ENCODE measurements around the gene BCLAF3.

The BCLAF3 gene

DNA sequence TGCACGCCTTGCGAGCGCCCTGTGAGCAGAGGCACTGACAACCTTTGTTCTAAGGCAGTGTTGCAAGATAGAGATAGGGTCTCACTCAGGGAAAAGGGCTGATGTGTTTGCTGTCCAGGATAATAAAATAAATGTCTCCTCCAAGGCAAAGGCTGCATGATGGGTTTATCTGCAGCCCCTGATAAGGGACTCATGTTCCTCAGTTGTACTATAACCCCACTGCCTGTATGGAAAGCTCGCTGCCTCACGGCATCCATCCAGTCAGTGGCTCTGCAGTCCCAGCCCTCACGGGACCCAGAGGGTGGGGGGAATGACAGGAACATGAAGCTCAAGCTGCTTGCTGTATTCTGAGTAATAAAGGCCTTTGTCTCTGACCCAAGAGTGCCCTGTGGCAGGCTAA, 22.6 kb downstream of the BCLAF3 start:
- Histone ChIP-seq H3K27me3 (no peaks in the 10 kb centered on the region), H3K4me1 (ENCODE audit: control insufficient read depth in 1 of 2, insufficient read depth in 1 of 2, low read depth in 1 of 2, low read length in 1 of 2) (no peaks in the 10 kb centered on the region), H3K4me3 (ENCODE audit: low read depth in 1 of 2, low read length in 1 of 2) (no peak overlapping the region), H3K36me3 (peaks cover 26% of the 10 kb centered on the region), H3K27ac (no peak overlapping the region), H3K9me3 (no peaks in the 10 kb centered on the region)
- TF ChIP-seq, protein P1, sequence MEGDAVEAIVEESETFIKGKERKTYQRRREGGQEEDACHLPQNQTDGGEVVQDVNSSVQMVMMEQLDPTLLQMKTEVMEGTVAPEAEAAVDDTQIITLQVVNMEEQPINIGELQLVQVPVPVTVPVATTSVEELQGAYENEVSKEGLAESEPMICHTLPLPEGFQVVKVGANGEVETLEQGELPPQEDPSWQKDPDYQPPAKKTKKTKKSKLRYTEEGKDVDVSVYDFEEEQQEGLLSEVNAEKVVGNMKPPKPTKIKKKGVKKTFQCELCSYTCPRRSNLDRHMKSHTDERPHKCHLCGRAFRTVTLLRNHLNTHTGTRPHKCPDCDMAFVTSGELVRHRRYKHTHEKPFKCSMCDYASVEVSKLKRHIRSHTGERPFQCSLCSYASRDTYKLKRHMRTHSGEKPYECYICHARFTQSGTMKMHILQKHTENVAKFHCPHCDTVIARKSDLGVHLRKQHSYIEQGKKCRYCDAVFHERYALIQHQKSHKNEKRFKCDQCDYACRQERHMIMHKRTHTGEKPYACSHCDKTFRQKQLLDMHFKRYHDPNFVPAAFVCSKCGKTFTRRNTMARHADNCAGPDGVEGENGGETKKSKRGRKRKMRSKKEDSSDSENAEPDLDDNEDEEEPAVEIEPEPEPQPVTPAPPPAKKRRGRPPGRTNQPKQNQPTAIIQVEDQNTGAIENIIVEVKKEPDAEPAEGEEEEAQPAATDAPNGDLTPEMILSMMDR (IDR thresholded peaks at IDR 0.05): no peak

DNA sequence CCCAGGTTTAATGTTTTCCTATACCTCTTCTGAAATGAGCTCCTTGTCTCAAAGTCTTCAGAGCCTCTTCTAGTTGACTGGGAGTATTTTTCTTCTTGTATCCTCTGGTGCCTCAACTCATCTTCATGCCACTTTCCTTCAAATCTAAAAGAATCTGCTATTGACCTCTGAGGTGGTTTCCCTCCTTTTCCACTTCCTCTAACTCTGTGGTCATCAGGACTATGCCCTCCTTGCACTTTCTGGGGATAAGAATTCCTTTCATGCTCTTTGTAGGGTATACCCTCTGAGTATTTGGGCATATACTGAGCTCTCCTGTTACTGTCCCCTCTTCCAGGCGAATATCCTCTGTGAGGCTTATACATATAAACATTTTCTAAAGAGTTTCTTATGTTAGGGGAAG, 24.8 kb downstream of the BCLAF3 start:
- peaks cover 26% of the 10 kb centered on the region for H3K36me3 ChIP-seq
- no peaks in the 10 kb centered on the region for H3K9me3 ChIP-seq
- no peaks in the 10 kb centered on the region for H3K4me1 ChIP-seq (ENCODE audit: control insufficient read depth in 1 of 2, insufficient read depth in 1 of 2, low read depth in 1 of 2, low read length in 1 of 2)
- TF ChIP-seq, protein P1 (IDR thresholded peaks at IDR 0.05): no peak
- no peak overlapping the region for H3K4me3 ChIP-seq (ENCODE audit: low read depth in 1 of 2, low read length in 1 of 2)
- H3K27ac ChIP-seq: no peak overlapping the region
- no peaks in the 10 kb centered on the region for H3K27me3 ChIP-seq

DNA sequence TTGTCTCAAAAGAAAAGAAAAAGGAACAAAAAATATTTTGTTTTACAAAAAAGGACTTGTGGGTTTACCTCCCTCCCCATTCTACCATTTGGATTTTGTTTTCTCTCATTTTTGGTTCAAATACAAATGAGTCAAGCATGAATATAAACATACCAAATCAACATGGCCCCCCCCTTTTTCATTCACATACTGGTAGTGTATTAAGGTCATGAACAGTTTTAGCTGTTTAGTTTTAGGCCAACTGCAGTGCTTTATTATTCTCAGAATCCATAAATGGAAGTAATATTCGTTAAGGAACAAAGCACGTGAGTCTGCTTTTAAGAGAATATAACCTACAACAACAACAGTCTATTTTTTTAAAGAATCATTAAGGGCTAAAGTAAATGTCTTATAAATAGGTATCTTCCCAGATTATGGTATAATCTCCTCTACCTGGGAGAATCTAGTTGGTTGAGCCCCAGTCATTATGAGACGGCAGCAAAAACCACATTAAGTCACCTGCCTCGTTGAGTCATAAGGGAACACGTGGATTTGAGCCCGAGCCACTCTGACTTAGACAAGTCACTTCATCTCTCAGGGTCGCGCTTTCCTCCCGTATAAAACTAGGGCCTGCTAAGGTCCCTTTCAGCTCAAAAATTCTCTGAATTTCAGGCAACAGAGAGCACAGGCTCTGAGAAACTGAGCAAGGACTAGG, 26.7 kb downstream of the BCLAF3 start:
- Histone ChIP-seq H3K27ac (no peak overlapping the region), H3K4me1 (ENCODE audit: control insufficient read depth in 1 of 2, insufficient read depth in 1 of 2, low read depth in 1 of 2, low read length in 1 of 2) (no peaks in the 10 kb centered on the region), H3K27me3 (no peaks in the 10 kb centered on the region), H3K9me3 (no peaks in the 10 kb centered on the region), H3K36me3 (peaks cover 26% of the 10 kb centered on the region), H3K4me3 (ENCODE audit: low read depth in 1 of 2, low read length in 1 of 2) (no peak overlapping the region)
- TF ChIP-seq, protein P1 (IDR thresholded peaks at IDR 0.05): no peak

DNA sequence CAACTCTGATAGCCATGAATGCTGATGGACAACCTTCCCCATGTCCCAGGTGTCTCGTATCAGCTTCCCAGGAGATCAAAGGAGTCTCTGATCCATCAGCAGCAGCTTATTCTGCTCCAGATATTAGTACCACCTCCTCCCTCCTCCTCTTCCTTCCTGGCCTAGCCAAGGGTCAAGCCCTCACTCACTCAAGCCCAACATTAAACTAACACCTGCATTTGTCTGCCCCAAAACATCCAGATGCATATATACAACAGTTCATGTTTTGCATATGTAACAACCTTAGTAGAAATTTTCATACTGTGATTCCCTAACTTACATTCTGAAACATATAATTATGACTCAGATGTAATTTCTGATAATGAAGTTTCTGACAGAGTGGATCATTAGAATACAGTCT, 29.9 kb downstream of the BCLAF3 start:
- H3K27ac ChIP-seq: no peak overlapping the region
- H3K27me3 ChIP-seq: no peaks in the 10 kb centered on the region
- no peaks in the 10 kb centered on the region for H3K4me1 ChIP-seq (ENCODE audit: control insufficient read depth in 1 of 2, insufficient read depth in 1 of 2, low read depth in 1 of 2, low read length in 1 of 2)
- peaks cover 12% of the 10 kb centered on the region for H3K36me3 ChIP-seq
- TF ChIP-seq, protein P1 (IDR thresholded peaks at IDR 0.05): no peak
- no peaks in the 10 kb centered on the region for H3K9me3 ChIP-seq
- no peak overlapping the region for H3K4me3 ChIP-seq (ENCODE audit: low read depth in 1 of 2, low read length in 1 of 2)

DNA sequence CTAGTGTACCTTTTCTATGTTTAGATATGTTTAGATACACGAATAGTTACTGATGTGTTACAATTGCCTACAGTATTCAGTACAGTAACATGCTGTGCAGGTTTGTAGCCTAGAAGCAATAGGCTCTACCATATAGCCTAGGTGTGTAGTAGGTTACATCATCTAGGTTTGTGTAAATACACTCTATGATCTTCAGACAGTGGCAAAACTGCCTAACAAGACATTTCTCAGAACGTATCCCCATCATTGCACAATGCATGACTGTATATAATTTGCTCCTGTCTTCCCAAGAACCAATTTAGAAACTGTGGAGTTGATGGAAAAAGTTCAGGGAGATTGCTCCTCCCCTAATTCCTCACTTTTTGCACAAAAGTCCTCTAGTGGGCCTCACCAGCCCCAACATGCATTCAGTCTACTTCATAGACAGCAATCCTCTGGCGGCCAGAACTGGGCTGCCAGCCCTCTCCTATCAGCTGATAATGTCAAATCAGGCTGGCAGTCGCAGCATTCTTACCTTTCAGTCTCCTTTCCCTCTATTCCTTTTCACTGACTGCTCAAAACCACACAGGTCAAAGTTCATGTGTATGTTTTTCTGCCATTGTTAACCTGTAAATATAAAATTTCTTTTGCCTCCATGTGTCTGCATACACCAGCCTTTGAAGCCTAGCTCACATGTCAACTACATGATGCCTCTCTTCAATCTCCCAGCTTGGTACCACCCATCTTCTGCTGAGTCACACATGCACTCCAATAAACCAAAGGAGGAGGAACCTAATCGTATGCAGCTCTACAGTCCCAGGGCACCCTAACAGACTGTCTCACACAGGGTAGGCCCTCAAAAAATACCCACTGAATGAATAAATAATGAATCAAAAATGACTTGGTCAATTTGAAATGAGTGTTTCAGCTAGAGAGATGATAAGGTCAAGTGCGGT, 32.0 kb downstream of the BCLAF3 start:
- H3K4me3 ChIP-seq (ENCODE audit: low read depth in 1 of 2, low read length in 1 of 2): no peak overlapping the region
- no peaks in the 10 kb centered on the region for H3K27me3 ChIP-seq
- TF ChIP-seq, protein P1 (IDR thresholded peaks at IDR 0.05): no peak
- H3K9me3 ChIP-seq: no peaks in the 10 kb centered on the region
- H3K36me3 ChIP-seq: peaks cover 5% of the 10 kb centered on the region
- H3K27ac ChIP-seq: no peak overlapping the region
- no peaks in the 10 kb centered on the region for H3K4me1 ChIP-seq (ENCODE audit: control insufficient read depth in 1 of 2, insufficient read depth in 1 of 2, low read depth in 1 of 2, low read length in 1 of 2)

All from neutrophil (primary cell).